GM19328 (cell line): Measurements from ENCODE around the gene RPL22.
"Not testable (repeated sequence)": the region's sequence is repeated elsewhere in the genome, so short reads cannot be mapped to it uniquely, and the experiment has no call there.

Experiments
- ATAC-seq: cut with Tn5 transposase; IDR thresholded peaks from one replicate; pipeline ENCODE4 v1.9.1; 2021; ENCODE audit warnings: mild to moderate bottlenecking, moderate library complexity; ENCODE audit not compliant: unreplicated experiment

RPL22 gene

DNA sequence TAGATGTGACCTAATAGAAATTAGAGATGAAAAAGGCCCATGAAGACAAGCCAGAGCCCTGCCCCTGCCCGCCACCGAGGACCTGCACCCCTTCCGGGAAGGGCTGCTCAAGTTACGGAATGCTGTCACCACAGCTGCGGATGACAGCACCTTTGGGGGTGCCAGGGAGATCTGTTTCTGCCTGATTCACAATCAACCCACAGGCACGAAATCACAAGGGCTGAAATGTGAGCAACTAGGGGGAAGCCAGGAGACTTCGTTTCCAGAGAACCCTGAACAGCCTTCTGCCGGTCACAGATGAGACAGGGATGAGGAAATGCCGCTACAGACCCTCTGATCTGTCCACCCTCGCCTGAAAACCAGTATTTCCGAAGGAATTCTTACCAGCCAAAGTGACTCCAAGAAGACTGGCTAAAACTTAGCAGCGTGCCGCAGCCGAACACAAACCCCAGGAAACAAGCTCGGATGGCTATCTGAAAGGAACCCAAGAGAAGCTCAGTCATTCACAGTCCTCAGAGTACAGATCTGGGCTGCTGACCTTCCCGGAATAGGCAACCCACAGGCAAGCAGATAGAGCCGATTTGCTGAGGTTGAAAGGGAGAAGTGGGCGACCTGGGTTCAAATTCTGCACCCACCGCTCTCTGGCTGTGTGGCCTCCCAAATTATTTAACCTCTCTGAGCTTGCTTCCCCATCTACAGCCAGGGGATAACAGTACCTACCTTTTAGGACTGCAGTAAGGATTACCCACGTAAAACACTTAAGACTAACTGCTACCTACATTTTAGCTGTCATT is 35.3 kb upstream of the RPL22 start:
- no peak for ATAC-seq

DNA sequence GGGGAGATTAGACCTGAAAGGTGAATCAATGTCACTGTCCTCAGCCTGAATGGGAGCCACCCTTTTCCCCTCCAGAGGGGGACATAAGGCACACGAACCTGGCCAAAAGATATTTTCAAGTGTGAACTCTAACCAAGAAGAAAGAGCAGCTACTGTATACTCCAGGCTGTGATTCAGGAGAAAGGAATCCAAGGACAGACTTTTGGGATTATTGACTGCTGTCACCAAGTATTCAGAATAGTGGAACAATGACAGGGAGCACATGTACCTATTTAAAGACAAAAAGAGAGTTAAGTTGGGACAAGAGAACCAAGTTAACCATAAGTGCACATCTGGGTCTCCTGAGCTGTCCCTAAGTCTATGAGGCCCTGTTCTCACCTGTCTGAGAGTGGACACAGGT is 34.0 kb upstream of the RPL22 start:
- no peak for ATAC-seq

DNA sequence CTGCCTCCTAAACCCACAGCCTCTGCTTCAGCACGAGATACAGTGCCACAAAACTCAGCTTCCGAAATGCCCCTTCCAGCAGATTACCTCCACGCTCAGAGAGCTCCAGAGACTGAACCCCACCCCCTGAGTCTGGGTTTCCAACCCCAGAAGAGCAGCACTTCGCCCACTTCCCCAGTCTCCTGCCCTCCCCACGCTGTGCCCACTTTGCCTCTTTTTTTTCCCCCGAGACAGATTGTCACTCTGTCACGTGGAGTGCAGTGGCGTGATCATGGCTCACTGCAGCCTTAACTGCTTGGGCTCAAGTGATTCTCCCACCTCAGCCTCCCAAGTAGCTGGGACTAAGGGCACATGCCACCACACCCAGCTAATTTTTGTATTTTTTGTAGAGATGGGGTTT is 26.3 kb upstream of the RPL22 start:
- ATAC-seq, result no peak

DNA sequence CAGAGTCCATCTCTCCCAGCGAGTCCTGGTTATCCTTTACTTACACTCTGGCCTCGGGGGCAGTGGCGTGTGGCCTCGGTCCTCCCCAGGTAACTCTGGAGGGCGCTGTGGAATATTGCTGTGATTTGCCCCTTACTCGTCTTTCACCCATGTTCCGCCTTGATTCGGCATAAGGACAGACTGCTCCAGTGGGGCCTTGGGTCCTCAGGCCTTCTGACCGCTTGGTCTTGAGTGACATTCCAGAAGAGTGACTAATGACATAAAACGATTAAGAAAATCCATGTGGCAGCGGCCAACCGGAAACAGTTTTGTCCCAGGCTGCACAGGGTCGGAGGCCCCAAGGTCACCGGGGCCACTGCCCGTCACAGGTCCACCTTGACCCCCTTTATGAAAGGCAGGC is 25.3 kb upstream of the RPL22 start:
- ATAC-seq, result no peak

DNA sequence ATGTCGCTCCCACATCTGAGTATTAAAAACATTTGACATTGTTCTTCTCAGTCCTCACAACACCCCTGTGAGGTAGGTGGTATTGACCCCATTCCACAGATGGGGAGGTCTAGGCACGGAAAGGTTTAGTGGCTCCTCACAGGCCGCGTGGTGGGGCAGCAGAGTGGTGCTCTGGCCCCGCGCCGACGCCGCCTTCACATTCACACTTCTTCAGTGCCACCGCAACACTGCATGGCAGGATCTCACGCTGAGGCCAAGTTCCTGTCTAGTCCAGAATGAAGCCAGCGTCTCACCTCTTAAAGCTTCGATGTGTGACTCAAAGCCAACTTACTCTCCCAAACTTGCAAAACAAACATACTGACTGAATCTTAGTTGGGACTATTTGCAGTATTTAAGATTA is 24.2 kb upstream of the RPL22 start:
- ATAC-seq, result no peak

DNA sequence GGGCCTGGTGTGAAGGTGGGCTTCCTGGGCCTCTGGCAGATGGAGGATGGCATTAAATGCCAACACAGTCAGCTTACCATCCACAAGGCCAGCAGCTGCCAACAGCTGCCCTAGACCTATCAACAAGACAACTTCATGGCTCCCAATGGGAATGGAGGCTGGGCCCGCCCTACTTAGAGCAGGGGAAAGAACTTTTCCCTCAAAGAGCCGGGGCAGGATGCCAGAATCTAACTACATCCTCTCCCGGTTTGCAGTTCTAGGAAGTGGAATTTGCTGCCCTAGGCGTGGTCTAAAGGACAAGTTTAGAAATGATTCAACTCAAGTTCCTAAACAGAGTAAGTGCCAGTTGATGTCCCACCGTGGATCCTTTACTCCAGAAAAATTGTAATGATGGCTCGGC is 23.2 kb upstream of the RPL22 start:
- no peak for ATAC-seq

DNA sequence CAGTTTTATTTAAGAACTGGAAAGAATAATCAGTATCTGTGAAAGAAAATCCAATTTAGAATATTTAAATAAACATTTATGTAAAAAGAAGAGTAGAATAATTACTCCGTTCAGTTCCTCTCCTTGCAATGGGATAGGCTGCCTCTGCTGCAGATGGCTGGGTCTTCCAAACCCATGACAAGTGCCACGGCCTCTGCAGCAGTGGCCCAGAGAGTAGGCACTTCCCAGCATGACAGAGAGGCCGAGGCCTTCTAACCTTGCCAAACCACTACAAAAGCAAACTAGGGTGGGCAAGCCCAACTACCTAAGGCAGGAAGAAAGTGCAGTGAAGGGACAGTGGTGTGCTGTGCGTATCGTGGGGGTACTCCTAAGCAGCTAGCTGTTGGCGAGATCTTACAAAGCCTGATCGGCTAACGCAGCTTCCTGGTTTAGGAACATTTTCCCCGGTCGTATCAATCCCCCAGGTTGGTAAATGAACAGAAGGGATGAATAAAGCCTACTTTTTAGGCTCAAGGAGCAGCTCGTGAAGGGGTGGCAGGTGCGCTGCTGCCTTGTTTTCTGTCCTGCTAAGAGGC is 21.9 kb upstream of the RPL22 start:
- ATAC-seq, result no peak

DNA sequence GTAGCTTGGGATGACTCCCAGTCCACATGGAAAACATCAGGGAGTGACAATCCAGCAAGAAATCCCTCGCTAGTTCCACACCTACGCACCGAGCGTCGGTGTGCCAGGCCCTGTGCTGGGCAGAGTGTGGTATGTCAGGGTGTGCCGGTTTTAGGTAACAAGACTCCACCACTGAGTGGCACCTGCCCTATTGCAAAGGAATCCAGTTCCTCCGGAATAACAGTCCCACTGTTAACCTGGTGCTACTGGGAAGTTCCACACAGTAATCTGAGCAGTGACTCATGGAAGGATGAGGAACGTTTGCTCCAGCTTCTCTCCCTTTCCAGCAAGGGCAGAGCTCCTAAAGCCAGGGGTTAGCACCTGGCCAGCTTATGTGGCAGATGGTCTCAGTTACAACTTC is 20.8 kb upstream of the RPL22 start:
- no peak for ATAC-seq

DNA sequence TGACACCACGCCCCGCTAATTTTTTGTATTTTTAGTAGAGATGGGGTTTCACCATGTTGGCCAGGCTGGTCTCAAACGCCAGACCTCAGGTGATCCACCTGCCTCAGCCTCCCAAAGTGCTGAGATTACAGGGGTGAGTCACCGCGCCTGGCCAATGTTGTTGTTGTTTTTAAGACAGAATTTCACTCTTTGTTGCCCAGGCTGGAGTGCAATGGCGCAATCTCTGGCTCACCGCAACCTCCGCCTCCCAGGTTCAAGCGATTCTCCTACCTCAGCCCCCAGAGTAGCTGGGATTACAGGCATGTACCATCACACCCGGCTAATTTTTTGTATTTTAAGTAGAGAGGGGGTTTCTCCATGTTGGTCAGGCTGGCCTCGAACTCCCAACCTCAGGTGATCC is 20.2 kb upstream of the RPL22 start:
- ATAC-seq, result not testable (repeated sequence)

DNA sequence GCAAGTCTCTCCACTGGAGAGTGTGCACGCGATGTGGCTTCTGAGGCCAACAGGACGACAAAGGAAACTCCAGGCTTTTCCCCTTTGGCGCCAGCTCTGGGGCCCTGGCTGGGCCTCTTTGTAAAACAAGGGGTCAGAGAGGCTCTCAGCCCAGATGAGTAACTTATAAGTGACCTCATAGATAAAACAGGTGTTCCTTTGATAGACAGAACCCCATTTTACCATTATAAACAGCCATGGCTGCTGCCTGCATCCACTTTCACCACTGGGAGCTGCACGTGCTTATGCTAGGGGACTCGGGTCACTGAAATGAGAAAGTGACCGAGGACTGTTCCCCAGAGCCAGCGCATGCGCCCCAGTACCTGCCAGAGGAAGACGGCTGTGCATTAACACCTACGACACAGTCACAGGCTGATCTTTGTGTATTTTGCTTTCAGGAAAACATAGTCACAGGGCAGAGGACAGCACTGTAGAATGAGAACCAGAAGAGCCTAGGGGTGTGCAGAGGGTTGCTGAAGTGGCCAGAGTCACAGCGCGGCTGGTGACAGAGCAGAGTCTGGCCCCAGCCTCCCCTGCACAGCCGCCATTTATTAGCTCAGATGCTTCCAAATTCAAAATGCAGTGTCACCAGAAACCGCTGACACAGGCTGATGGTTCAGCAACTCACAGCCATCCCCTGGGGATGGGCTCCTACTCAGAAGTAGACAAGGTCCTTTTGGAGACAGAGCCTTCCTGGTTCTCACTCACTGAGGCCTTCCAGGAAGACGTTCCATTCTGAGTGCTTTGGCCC is 19.2 kb upstream of the RPL22 start:
- ATAC-seq, result no peak

DNA sequence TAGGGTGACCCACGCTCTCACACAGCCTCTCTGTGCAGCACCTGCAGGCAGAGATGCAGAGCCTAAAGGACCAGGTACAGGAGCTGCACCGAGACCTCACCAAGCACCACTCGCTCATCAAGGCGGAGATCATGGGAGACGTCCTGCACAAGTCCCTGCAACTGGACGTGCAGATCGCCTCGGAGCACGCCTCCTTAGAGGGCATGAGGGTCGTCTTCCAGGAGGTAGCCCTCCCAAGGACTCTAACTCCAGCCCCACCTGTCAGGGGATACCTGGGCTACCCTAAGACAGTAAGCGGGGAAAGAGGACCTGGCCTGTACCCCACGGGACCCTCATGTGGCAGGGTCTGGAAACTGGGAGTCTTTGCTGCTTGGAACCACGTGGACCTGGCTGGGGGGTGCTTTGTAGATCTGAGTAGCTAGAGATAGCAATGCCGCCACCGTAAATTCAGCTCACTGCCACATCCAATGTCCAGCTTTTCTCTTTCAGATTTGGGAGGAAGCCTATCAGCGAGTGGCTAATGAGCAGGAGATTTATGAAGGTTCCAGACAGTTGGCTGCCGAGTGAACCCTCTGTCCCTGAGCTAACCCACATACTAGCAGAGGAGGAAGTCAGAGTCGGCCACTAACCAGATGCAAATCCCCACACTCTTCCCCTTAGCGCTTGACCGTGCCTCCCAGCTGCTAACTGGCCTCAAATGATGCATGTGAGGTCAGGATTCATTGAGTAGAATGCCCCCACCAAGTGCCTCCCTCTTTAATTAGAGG is 13.0 kb upstream of the RPL22 start:
- no peak for ATAC-seq

DNA sequence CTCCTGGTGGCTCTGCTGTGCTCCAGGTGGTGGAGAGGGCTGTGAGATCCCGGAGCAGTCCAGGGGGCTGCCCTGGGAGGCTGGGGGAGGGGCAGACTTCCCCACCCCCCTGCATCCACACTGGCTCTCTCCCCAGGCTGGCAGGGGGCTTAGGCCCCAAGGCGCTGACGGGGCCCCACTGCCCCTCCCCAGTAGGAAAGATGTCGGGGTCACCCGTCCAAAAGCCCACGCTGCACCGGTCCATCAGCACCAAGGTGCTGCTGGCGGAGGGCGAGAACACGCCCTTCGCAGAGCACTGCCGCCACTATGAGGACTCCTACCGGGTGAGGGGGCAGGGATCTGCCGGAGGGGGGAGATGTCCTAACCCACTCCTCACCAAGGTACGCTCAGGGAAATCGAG is 12.3 kb upstream of the RPL22 start:
- ATAC-seq, result no peak

DNA sequence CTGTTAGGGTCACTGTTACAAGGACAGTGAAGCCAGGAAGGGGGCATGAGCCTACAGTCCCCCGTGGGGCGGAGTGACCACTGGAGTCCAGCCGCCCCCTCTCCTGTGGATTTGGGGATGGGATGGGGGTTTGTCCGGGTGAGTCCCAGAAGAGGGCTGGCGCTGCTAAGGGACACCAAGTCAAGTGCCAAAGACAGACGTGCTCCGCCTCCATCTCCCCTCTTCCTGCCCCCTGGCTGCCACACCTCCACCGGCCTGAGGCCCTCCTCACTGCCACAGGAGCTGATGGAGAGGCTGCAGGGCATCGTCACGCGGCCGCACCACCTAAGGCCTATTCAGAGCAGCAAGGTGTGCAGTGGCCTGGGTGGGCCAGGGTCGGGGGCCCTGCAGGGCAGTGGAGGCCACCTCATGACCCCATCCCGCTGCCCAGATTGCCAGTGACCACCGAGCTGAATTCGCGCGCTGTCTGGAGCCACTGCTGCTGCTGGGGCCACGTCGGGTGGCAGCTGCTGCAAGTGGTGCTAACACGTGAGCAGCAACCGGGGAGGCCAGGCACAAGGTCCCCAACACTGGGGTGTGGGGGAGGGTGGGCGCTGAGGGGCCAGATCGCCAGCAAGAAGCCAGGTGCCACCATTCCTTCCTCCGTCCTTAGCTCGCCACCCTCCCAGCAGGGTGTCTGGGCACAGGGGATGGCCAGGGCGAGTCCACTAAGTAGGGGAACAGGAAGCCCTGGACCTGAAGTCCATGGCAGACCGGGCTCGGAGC is 11.4 kb upstream of the RPL22 start:
- no peak for ATAC-seq

DNA sequence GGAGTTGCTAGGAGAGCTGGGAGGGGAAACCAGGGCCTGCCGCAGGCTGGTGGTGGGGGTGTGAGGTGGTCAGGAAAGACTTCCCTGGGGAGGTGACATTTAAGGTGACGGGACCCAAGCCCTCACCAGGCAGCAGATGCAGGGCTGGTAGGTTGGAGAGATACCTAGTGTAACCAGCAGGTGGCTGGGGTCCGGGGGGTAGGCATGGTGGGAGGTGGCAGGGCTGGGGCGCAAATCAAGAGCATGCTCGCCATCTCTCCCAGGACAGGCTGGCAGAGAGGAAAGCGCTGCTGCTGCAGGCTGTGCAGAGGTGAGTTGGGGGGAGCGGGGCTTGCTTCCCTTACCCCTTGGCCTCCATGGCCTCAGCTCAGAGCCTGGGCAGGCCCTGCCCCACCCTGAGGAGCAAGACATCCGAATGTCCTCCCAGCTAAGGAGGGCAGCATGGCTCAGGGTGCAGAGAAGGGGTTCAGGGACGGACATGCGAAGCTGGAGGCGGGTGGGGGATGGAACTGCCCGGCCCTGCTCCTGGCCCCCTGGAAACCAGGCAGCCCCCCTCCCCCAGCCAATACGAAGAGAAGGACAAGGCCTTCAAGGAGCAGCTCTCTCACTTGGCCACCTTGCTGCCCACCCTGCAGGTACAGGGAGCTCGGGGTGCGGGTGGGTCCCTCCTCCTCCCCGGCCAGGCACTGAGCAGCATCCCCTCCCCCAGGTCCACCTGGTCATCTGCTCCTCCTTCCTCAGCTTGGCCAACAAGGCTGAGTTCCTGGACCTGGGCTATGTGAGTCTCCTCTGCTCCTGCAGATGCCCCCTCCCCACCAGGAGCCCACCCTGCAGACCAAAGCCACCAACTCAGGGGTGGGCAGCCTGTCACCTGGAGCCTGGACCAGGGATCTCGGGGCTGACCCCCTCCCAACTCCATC is 10.5 kb upstream of the RPL22 start:
- ATAC-seq, result no peak

DNA sequence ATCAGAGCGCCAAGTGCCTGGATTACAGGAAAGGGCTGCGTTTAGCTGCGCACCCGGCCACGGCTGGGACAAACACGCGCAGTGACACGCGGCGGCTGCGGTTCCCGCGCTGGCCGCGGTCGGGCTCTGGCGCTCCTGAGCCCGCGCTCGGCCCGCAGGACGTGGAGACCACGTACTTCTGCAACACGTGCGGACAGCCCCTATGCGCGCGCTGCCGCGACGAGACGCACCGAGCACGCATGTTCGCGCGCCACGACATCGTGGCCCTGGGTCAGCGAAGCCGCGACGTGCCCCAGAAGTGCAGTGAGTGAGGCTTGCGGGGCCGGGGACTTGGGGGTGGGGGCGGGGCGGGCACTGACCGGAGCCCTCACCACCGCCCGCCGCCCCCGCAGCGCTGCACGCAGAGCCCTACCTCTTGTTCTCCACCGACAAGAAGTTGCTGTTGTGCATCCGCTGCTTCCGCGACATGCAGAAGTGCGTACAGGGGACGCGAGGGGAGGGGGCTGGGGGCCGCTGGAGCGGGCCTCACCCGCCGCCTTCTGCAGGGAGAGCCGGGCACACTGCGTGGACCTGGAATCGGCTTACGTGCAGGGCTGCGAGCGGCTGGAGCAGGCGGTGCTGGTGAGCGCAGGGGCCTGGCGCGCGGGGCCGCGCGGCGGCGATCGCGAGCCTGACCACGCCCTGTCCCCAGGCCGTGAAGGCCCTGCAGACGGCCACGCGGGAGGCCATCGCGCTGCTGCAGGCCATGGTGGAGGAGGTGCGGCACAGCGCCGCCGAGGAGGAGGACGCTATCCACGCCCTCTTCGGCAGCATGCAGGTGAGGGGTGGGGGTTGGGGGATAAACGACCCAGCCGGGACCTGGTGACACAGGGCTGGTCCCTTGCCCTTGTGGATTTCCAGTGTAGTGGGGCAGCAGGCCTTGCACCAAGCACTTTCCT is 9.6 kb upstream of the RPL22 start:
- ATAC-seq, result no peak

DNA sequence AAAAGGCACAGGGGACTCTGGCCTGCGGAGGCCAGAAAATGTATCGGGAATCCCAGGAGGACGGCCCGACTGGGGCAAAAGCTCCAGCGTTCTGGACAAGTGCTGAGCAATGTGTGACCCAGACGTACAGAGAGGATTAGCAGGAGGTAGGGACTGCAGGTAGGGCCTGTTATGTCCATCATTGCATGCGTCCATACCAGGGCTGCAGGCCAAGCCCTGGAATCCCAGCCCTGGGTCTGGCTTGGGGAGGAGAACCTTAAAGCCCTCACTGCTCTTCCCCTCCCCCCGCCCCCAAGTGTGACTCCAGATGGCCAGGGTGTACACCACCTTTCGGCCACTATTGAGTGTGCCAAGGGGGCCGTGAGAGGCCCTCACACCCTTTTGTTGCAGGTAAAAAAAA is 8.5 kb upstream of the RPL22 start:
- ATAC-seq, result no peak

DNA sequence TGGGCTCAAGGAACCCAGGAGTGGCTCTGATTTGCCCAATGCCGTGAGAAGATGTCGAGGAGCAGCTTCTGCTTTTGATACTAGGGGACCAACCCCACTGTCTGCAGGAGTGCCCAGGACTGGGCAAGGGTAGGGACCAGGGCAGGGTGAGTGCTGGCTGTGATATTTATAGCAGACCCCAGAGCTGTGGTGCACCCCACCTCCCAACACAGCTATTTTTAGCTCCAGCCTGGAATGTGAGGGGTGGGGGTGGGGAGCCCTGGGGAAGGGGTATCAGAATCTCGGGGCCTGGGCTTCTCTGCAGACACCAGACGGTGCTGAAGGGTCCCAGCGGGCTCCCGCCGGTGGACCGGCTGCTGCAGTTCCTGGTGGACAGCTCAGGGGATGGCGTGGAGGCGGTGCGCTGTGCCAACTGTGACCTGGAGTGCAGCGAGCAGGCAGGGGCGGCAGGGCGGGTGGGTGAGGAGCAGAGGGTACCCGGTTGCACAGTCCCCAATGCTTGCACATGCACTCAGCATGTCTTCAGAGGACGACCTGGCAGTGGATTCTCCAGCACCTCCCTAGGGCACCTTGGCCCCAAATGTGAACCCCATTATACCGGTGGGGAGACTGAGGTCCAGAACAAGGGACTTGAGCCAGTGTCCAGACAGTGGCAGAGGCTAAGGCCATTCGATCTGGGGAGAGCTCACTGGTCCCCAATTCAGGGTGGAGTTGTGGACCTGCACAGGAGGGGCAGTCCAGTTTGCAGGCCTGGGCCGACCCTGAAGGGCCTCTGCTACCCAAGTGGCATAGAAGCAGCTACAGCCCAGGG is 7.9 kb upstream of the RPL22 start:
- ATAC-seq, result no peak

DNA sequence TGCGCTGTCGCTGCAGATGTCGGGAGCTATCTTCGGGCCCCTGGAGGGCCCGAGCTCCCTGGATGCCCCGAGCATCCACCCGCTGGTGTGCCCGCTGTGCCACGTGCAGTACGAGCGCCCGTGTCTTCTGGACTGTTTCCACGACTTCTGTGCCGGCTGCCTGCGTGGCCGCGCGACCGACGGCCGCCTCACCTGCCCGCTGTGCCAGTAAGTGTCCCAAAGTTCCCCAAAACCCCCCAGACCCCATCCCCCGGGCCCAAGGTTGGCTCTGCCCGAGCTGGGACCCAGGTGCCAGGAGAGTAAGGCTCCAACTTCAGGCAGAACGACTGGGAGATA is 7.1 kb upstream of the RPL22 start:
- no peak for ATAC-seq
